Retinal pigment epithelial cell (primary cell): ENCODE measurements around the gene GRM4.

Experiments
- DNase-seq: peaks from one replicate; pipeline ENCODE4 v3.0.0-alpha.2; 2010; ENCODE audit warnings: low read depth
- H3K4me3 ChIP-seq: 2 replicates; pipeline ENCODE4 v1.5.1; 2011; ENCODE audit warnings: mild to moderate bottlenecking, low read length, control low read depth, moderate library complexity
- CTCF ChIP-seq: conservative IDR thresholded peaks from 2 replicates; pipeline ENCODE4 v1.5.1; 2011; ENCODE audit warnings: low read depth, low read length, control low read depth, inconsistent platforms

Gene GRM4

GRCh38 chr6:34096814-34097213 lies 49.1 kb downstream of the GRM4 start:
- no peak overlapping the region for H3K4me3 ChIP-seq
- DNase-seq, result no peak
- no peak for TF ChIP-seq CTCF

DNA sequence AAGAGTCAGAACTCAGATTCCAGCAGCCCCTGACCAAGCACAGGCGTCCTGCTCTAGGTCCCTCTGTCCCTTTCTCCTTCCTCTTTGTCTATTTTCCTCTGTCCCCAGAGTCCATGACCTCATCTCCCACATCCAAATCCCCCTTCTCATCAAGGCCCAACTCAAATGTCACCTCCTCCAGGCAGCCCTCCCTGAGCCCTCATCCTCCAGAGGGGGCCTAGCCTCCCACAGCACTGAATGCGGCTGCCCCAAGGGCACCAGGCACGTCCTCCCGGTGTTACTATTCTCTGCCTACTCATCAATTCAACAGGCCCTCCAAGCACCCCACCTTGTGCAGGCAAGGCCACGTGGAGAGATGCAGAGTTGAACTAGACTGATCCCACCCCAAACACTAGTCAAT lies 49.7 kb downstream of the GRM4 start:
- DNase-seq, result no peak
- H3K4me3 ChIP-seq, result no peak overlapping the region
- no peak for TF ChIP-seq CTCF

- DNase-seq, result no peak
- no peak for TF ChIP-seq CTCF
- no peak overlapping the region for H3K4me3 ChIP-seq
Observed at GRCh38 chr6:34095741-34096140, 50.1 kb downstream of the GRM4 start.

GRCh38 chr6:34095136-34095505 lies 50.8 kb downstream of the GRM4 start:
- TF ChIP-seq CTCF, result no peak

DNA sequence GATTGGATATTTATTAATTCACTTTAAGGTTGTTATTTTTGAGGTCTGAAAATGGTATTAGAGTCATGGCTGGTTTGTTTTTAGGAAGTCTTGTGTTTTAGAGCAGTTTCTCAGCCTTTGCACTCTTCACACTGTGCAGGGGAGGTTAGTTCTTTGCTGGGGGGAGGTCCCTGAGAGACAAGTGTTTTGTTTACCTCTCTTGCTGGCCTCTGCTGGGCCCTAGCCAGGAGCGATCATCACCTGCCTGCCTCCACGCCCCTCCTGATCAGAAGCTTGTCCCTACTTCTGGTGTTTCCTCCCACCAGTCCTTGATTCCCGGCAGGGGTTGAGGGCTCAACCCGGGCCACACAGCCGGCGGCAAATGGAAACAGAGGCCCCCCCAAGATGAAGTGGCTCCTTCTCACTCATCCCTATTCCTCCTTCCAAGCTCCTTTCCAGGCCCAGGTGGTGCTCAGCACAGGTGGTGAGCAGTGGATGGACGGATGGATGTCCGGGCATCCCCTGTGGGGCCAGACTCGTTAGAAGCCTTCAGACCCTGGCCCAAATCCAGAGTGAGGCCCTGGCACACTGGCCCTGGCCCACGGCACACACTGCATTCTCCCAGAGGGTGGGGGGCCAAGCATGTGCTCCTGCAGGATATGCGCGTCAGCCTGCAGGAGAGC lies 51.3 kb downstream of the GRM4 start:
- no peak overlapping the region for H3K4me3 ChIP-seq
- no peak for TF ChIP-seq CTCF
- no peak for DNase-seq

More at GRCh38 chr6:34095136-34095505, 50.8 kb downstream of the GRM4 start:
- H3K4me3 ChIP-seq, result no peak overlapping the region
- DNase-seq, result no peak

- H3K4me3 ChIP-seq, result no peak overlapping the region
- no peak for DNase-seq
- no peak for TF ChIP-seq CTCF
Observed at GRCh38 chr6:34093854-34094430, 51.9 kb downstream of the GRM4 start.

DNA sequence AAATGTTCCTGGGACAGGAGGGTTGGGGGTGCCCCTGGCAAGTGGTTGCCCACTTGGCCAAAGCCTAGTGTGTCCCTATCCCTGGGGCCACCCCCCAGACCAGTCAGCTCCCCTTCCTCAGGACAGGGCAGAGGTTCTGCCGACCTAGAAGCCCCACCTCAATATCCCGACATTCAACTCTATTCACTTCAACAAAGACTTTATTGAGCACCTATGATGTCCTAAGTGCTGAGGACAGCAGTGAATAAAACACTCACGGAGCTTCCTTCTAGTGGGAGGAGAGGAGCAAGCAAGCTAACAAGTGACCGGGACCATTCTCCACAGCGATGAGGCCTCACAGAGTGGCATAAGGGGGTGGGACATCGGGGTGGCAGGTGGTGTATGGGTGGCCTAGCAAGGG lies 52.7 kb downstream of the GRM4 start:
- no peak for TF ChIP-seq CTCF
- no peak overlapping the region for H3K4me3 ChIP-seq
- no peak for DNase-seq
